ENCODE data around the gene RAB36.

DNA sequence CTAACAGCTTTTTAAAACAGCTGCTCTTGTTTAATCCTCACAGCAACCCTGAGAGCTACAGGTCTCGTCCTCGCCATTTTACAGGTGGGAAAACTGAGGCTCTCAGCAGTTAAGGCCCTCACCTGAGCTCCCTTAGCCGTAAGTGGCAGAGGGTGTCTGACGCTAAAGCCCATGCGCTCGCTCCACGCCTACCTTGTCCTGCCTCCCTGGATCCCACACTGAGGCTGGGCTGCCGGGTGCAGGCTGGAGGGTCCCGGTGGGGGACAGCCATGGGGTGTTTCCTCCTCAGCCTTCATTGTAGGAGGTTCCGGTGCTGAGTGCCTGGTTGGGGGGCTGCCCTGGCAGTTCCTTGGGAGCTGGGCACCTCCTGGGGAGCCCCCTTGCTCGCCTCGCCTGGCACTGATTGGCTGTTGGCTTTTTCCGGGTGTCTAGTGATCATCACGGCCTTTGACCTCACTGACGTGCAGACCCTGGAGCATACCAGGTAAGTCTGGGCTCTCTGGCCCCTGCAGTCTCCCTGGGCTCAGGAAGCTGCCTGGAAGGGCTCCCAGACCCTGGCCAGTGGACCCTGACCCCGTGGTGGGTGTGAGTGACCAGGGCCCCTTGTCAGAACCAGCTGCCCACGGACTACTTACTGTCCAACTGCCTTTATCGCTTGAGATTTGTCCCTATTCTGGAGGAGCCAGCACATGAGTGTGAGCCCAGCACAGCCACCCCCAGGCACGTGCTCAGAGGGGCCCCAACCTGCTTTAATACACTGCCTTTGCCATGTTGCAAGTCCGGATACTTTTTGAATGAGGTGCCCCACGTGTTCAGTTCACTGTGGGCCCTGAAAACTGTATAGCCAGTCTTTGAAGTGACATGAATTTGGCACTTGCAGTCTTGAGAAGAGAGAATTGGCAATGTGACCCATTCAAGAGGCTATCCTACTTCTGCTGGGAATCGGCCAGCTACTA lies 12.6 kb downstream of the RAB36 start:
- TF ChIP-seq SP1 (IDR thresholded peaks at IDR 0.05) (no peak), SUZ12 (IDR thresholded peaks at IDR 0.05) (no peak), LEF1 (IDR thresholded peaks at IDR 0.05; ENCODE audit: borderline replicate concordance) (no peak), L3MBTL2 (conservative IDR thresholded peaks at IDR 0.05) (no peak), FOXM1 (IDR thresholded peaks at IDR 0.05; ENCODE audit: borderline replicate concordance) (no peak), BHLHE40 (IDR thresholded peaks at IDR 0.05; ENCODE audit: borderline replicate concordance) (no peak), ELF4 (IDR thresholded peaks at IDR 0.05) (no peak), ARNT (IDR thresholded peaks at IDR 0.05) (no peak), ZNF384 (IDR thresholded peaks at IDR 0.05) (no peak), NFRKB (IDR thresholded peaks at IDR 0.05) (no peak), TARDBP (IDR thresholded peaks at IDR 0.05) (no peak), HDGF (IDR thresholded peaks at IDR 0.05; ENCODE audit: borderline replicate concordance) (no peak), FOXK2 (IDR thresholded peaks at IDR 0.05) (no peak)
- TF ChIP-seq, protein P1, sequence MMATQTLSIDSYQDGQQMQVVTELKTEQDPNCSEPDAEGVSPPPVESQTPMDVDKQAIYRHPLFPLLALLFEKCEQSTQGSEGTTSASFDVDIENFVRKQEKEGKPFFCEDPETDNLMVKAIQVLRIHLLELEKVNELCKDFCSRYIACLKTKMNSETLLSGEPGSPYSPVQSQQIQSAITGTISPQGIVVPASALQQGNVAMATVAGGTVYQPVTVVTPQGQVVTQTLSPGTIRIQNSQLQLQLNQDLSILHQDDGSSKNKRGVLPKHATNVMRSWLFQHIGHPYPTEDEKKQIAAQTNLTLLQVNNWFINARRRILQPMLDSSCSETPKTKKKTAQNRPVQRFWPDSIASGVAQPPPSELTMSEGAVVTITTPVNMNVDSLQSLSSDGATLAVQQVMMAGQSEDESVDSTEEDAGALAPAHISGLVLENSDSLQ (IDR thresholded peaks at IDR 0.05) = no peak
